Neural cell (in vitro differentiated cells): ENCODE measurements around the gene BRAF. TPM values are rescaled to one million over a fixed set of nuclear protein-coding genes. Genes with fewer than 3 reads are reported as not detected.
A peak's percentile ranks its signal among the peaks of the same experiment; 100 is the strongest.

Experiments used
- H2AFZ ChIP-seq: fragments of 200-600, 300-800 bp; sonication (generic), shearing (Covaris generic); 2 replicates; pipeline ENCODE4 v1.6.0; 2014; ENCODE audit warnings: low read depth, mild to moderate bottlenecking, antibody characterized with exemption, low read length, moderate library complexity
- H3F3A ChIP-seq: fragments of 200-600 bp; shearing (Covaris generic); 2 replicates; pipeline ENCODE4 v1.6.1; 2016; ENCODE audit warnings: mild to moderate bottlenecking, moderate library complexity, mixed read lengths, antibody characterized with exemption, low read length; ENCODE audit not compliant: insufficient read depth, poor library complexity, severe bottlenecking
- H3K27ac ChIP-seq: fragments of 200-600, 300-800 bp; sonication (generic), shearing (Covaris generic); 2 replicates; pipeline ENCODE4 v1.5.1; 2014; ENCODE audit warnings: mild to moderate bottlenecking, low read length, moderate library complexity
- H3K27me3 ChIP-seq: fragments of 300-800, 200-600 bp; sonication (generic), shearing (Covaris generic); 2 replicates; pipeline ENCODE4 v1.6.0; 2014; ENCODE audit warnings: mild to moderate bottlenecking, low read depth, low read length, moderate library complexity; ENCODE audit not compliant: insufficient read depth
- H3K36me3 ChIP-seq: fragments of 300-800, 200-600 bp; sonication (generic), shearing (Covaris generic); 2 replicates; pipeline ENCODE4 v1.5.1; 2014; ENCODE audit warnings: mild to moderate bottlenecking, antibody characterized with exemption, low read length, moderate library complexity; ENCODE audit not compliant: insufficient read depth
- H3K4me2 ChIP-seq: fragments of 300-800, 200-600 bp; sonication (generic), shearing (Covaris generic); 2 replicates; pipeline ENCODE4 v1.6.0; 2014; ENCODE audit warnings: mild to moderate bottlenecking, low read length
- H3K4me3 ChIP-seq: fragments of 300-800, 200-600 bp; sonication (generic), shearing (Covaris generic); 2 replicates; pipeline ENCODE4 v1.5.1; 2014; ENCODE audit warnings: mild to moderate bottlenecking, low read length, moderate library complexity
- H3K79me2 ChIP-seq: fragments of 200-600 bp; shearing (Covaris generic); replicated peaks from 2 replicates; pipeline ENCODE4 v1.6.0; 2014; ENCODE audit warnings: mild to moderate bottlenecking, low read length, moderate library complexity; ENCODE audit not compliant: insufficient read depth
- H3K9ac ChIP-seq: fragments of 300-800, 200-600 bp; sonication (generic), shearing (Covaris generic); 2 replicates; pipeline ENCODE4 v1.6.1; 2016; ENCODE audit warnings: mild to moderate bottlenecking, low read length, mixed read lengths
- H3K9me2 ChIP-seq: fragments of 200-600 bp; shearing (Covaris generic); 2 replicates; pipeline ENCODE4 v1.6.1; 2016; ENCODE audit warnings: mild to moderate bottlenecking, low read length, mixed read lengths; ENCODE audit not compliant: insufficient read depth
- H3K9me3 ChIP-seq: fragments of 200-600, 300-800 bp; sonication (generic), shearing (Covaris generic); 2 replicates; pipeline ENCODE4 v1.6.1; 2016; ENCODE audit warnings: mild to moderate bottlenecking, mixed run types, low read length, moderate library complexity, mixed read lengths
- H4K20me1 ChIP-seq: fragments of 200-600 bp; shearing (Covaris generic); 2 replicates; pipeline ENCODE4 v1.6.1; 2016; ENCODE audit warnings: mild to moderate bottlenecking, mixed run types; ENCODE audit not compliant: insufficient read depth
- EP300 ChIP-seq: fragments of 450-650 bp; conservative IDR thresholded peaks from 2 replicates; pipeline ENCODE4 v1.6.1; 2014; ENCODE audit warnings: antibody characterized with exemption, mild to moderate bottlenecking, moderate library complexity; ENCODE audit not compliant: poor library complexity, severe bottlenecking
- EZH2 ChIP-seq: fragments of 200-600, 300-800 bp; shearing (Covaris generic), sonication (generic); IDR thresholded peaks from 2 replicates; pipeline ENCODE4 v1.6.1; 2014; ENCODE audit warnings: antibody characterized with exemption, low read length, borderline replicate concordance, mild to moderate bottlenecking; ENCODE audit not compliant: insufficient read depth, poor library complexity, severe bottlenecking
- MXI1 ChIP-seq: fragments of 450-650 bp; conservative IDR thresholded peaks from 2 replicates; pipeline ENCODE4 v1.6.1; 2014; ENCODE audit warnings: antibody characterized with exemption, mild to moderate bottlenecking; ENCODE audit not compliant: poor library complexity, severe bottlenecking
- POLR2AphosphoS5 ChIP-seq: IDR thresholded peaks from 2 replicates; pipeline ENCODE4 v1.6.1; 2012
- RAD21 ChIP-seq: fragments of 450-650 bp; conservative IDR thresholded peaks from 2 replicates; pipeline ENCODE4 v1.6.1; 2014; ENCODE audit warnings: antibody characterized with exemption, mild to moderate bottlenecking, moderate library complexity
- SMC3 ChIP-seq: fragments of 450-650 bp; conservative IDR thresholded peaks from 2 replicates; pipeline ENCODE4 v1.6.1; 2014; ENCODE audit warnings: antibody characterized with exemption, mild to moderate bottlenecking, moderate library complexity; ENCODE audit not compliant: poor library complexity
- TAF1 ChIP-seq: IDR thresholded peaks from 2 replicates; pipeline ENCODE4 v1.6.1; 2012; ENCODE audit warnings: low read depth
- polyA plus RNA-seq: library from polyadenylated mRNA; depleted of rRNA; stranded (reverse); fragments of >200 nt; gene quantifications from 2 replicates; pipeline ENCODE4 v1.2.3, GENCODE V29; 2014
- TF ChIP-seq, protein P1 (sequence below): fragments of 450-650 bp; IDR thresholded peaks from 2 replicates; pipeline ENCODE4 v1.5.1; 2014; ENCODE audit warnings: antibody characterized with exemption, mild to moderate bottlenecking, moderate library complexity; ENCODE audit not compliant: poor library complexity, severe bottlenecking
- TF ChIP-seq, protein P2 (sequence below): IDR thresholded peaks from 2 replicates; pipeline ENCODE4 v1.6.1; 2012; ENCODE audit warnings: borderline replicate concordance

The BRAF gene
- polyA plus RNA-seq, 1 donor from 2014 or later = 31.7 TPM

DNA sequence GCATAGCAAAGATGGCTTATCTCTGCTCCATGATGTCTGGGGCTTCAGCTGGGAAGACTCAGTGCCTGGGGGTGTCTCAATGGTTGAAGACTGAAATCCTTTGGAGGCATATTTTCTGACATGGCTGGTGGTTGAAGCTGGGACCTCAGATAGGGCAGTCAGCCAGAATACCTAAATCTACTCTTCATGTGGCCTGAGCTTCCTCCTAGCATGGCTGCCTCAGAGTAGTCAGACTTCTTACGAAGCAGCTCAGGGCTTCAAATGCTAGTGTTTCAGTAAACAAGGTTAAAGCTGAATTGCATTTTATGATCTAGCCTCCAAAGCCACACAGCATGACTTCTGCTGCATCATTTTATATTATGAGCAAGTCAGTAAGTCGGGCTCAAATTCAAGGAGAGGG, 2.6 kb upstream of the BRAF start:
- H3K27ac ChIP-seq = no peak overlapping the region
- H4K20me1 ChIP-seq = no peaks in the 10 kb centered on the region
- H3K9me3 ChIP-seq = no peaks in the 10 kb centered on the region
- H3K36me3 ChIP-seq = no peaks in the 10 kb centered on the region
- H3K4me2 ChIP-seq = no peak overlapping the region
- peaks cover 21% of the 10 kb centered on the region for H3K79me2 ChIP-seq
- H2AFZ ChIP-seq = no peak overlapping the region
- H3K9me2 ChIP-seq = no peaks in the 10 kb centered on the region
- H3K27me3 ChIP-seq = no peaks in the 10 kb centered on the region
- TF ChIP-seq EP300 (no peak), POLR2AphosphoS5 (no peak), SMC3 (no peak), EZH2 (no peak), TAF1 (no peak), MXI1 (no peak), RAD21 (no peak)
- TF ChIP-seq, protein P1, sequence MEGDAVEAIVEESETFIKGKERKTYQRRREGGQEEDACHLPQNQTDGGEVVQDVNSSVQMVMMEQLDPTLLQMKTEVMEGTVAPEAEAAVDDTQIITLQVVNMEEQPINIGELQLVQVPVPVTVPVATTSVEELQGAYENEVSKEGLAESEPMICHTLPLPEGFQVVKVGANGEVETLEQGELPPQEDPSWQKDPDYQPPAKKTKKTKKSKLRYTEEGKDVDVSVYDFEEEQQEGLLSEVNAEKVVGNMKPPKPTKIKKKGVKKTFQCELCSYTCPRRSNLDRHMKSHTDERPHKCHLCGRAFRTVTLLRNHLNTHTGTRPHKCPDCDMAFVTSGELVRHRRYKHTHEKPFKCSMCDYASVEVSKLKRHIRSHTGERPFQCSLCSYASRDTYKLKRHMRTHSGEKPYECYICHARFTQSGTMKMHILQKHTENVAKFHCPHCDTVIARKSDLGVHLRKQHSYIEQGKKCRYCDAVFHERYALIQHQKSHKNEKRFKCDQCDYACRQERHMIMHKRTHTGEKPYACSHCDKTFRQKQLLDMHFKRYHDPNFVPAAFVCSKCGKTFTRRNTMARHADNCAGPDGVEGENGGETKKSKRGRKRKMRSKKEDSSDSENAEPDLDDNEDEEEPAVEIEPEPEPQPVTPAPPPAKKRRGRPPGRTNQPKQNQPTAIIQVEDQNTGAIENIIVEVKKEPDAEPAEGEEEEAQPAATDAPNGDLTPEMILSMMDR = no peak
- TF ChIP-seq, protein P2, sequence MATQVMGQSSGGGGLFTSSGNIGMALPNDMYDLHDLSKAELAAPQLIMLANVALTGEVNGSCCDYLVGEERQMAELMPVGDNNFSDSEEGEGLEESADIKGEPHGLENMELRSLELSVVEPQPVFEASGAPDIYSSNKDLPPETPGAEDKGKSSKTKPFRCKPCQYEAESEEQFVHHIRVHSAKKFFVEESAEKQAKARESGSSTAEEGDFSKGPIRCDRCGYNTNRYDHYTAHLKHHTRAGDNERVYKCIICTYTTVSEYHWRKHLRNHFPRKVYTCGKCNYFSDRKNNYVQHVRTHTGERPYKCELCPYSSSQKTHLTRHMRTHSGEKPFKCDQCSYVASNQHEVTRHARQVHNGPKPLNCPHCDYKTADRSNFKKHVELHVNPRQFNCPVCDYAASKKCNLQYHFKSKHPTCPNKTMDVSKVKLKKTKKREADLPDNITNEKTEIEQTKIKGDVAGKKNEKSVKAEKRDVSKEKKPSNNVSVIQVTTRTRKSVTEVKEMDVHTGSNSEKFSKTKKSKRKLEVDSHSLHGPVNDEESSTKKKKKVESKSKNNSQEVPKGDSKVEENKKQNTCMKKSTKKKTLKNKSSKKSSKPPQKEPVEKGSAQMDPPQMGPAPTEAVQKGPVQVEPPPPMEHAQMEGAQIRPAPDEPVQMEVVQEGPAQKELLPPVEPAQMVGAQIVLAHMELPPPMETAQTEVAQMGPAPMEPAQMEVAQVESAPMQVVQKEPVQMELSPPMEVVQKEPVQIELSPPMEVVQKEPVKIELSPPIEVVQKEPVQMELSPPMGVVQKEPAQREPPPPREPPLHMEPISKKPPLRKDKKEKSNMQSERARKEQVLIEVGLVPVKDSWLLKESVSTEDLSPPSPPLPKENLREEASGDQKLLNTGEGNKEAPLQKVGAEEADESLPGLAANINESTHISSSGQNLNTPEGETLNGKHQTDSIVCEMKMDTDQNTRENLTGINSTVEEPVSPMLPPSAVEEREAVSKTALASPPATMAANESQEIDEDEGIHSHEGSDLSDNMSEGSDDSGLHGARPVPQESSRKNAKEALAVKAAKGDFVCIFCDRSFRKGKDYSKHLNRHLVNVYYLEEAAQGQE = no peak
- no peak overlapping the region for H3K4me3 ChIP-seq
- no peaks in the 10 kb centered on the region for H3F3A ChIP-seq
- H3K9ac ChIP-seq = no peak overlapping the region

- no peak overlapping the region for H2AFZ ChIP-seq
- H3K27ac ChIP-seq = peak overlapping the region; percentile 96
- H3K4me2 ChIP-seq = peak overlapping the region; percentile 58
Measured at GRCh38 chr7:140926021-140926817, 1.5 kb upstream of the BRAF start.

More at GRCh38 chr7:140926021-140926817, 1.5 kb upstream of the BRAF start:
- Histone ChIP-seq H3K27me3 (no peaks in the 10 kb centered on the region), H3F3A (no peaks in the 10 kb centered on the region), H4K20me1 (no peaks in the 10 kb centered on the region), H3K9ac (peak overlapping the region; percentile 98), H3K9me3 (no peaks in the 10 kb centered on the region), H3K79me2 (peaks cover 32% of the 10 kb centered on the region), H3K4me3 (peak overlapping the region; percentile 70), H3K9me2 (no peaks in the 10 kb centered on the region), H3K36me3 (no peaks in the 10 kb centered on the region)
- TF ChIP-seq EZH2 = no peak
- TF ChIP-seq, protein P2 = no peak
- TF ChIP-seq TAF1 = no peak
- TF ChIP-seq SMC3 = no peak
- no peak for TF ChIP-seq RAD21
- TF ChIP-seq EP300 = no peak
